T-helper 2 cell (primary cell): Measurements from ENCODE around the gene NCOA1.
"Not testable (repeated sequence)": the region's sequence is repeated elsewhere in the genome, so short reads cannot be mapped to it uniquely, and the experiment has no call there.

ENCODE experiments used
- DNase-seq, 5 experiments: peaks; one replicate each; pipeline versions ENCODE4 v3.0.0 to v3.0.0-alpha.2; 2012 to 2022

The NCOA1 gene

DNA sequence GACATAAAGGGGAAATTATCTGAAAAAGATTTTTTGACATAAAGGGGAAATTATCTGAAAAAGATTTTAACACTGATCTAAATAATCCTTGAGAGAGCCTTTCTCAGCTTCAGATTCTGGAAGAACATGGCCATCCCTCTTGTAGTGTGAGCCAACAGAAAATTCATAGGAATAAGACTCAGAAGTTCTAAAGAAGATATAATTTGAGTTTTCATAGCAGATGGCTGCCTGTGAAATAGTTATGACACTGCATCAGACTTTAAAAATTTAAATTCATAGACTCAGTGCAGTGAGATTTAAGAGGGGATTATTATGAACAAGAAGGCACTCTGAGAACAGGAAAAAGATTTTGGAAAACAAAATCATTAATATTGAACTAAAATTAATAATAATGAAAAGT, 50.6 kb downstream of the NCOA1 start:
- no peak for DNase-seq

DNA sequence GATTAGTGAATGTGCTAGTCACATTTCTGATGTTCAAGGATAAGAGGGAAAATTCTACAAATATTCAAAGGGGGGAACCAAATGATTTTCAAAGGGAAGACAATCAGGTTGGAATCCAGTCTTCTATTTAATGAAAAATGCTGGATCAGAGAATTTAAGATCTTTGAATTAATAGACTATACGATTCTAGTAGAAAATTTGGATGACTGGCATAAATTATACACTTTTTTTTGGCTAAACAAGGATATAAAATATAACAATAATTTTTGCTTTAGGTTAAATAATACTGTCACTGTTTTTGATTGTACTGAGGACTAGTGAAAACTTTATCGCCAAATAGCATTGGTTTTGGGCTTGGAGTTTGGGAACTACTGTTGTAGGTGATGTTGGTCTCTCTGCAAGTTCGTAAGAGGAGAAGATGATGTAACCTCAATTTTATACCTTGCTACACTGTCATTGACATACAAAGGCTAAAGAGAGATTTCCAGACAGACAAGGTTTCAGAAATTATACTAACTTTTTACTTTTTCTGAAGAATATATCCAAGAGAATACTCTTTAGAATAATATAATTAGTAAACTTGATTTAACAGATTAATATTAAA, 51.3 kb downstream of the NCOA1 start:
- no peak for DNase-seq

DNA sequence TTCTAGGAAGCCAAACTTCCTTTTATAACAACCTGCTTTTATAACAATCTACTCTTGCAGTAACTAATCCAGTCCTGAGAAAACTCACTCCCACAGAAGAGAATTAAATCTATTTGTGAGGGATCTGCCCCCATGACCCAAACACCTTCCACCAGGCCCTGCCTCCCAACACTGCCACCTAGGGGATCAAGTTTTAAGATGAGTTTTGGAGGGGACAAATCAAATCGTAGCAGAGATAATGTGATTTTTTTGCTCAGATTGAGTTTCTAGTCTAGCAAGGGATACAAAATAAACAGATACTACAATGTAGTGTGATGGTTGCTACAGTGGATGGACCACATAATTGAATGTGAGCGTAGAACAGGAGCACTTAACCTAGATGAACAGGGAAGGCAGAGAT, 52.2 kb downstream of the NCOA1 start:
- no peak for DNase-seq

DNA sequence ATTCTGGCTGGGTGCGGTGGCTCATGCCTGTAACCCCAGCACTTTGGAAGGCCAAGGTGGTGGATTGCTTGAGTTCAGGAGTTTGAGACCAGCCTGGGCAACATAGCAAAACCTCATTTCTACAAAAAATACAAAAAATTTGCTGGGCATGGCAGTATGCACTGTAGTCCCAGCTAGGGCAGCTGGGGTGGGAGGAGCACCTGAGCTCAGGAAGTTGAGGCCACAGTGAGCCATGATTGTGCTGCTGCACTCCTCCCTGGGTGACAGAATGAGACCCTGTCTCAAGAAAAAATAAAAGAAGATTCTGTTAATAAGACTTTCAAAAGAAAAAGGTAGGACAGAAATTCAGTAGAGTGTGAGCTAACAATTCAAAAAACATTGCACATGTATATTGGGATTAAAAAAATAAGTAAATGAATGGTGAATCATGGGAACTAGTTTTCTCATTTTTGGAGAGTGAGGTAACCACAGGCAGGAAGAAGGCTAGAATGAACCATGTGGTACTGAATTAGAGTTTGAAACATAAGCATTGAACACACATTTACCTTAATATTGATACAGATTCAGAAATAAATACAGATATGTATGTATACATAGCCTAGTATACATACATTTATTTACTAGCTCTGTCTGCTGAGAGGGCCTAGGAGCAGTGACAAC, 53.5 kb downstream of the NCOA1 start:
- DNase-seq: no peak

DNA sequence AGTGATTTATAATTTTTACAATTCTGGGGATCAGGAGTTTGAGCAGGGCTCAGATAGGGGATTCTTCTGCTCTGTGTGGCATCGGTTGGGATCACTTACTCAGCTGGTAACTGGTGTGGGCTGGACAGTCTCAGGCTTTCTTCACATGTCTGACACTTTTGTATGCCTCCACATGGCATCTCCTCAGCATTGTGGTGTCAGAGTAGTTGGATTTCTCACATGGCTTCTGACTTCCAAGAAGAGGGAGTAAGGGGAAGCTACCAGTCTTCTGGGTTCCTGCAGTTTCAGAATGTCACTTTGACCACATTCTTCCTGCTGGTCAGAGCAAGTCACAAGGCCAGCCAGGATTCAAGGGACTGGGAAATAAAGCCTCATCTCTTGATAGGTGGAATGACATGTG, 55.6 kb downstream of the NCOA1 start:
- DNase-seq: no peak

DNA sequence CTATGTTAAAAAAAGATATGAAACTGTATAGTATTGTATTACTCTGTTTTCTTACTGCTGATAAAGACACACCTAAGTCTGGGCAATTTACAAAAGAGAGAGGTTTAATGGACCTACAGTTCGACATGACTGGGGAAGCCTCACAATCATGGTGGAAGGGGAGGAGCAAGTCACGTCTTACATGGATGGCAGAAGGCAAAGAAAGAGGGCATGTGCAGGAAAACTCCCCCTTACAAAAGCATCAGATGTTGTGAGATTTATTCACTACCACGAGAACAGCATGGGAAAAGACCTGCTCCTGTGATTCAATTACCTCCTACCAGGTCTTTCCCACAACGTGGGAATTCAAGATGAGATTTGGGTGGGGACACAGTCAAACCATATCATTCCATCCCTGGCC, 57.0 kb downstream of the NCOA1 start:
- DNase-seq: no peak

DNA sequence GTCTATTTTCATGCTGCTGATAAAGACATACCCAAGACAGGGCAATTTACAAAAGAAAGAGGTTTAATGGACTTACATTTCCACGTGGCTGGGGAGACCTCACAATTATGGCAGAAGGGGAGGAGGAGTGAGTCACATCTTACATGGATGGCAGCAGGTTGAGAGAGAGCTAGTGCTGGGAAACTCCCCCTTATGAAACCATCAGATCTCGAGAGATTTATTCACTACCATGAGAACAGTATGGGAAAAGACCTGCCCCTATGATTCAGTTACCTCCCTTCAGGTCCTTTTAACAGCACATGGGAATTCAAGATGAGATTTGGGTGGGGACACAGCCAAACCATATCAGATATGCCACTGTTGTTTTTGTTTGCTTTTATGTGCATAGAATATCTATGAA, 59.2 kb downstream of the NCOA1 start:
- not testable (repeated sequence) for DNase-seq

DNA sequence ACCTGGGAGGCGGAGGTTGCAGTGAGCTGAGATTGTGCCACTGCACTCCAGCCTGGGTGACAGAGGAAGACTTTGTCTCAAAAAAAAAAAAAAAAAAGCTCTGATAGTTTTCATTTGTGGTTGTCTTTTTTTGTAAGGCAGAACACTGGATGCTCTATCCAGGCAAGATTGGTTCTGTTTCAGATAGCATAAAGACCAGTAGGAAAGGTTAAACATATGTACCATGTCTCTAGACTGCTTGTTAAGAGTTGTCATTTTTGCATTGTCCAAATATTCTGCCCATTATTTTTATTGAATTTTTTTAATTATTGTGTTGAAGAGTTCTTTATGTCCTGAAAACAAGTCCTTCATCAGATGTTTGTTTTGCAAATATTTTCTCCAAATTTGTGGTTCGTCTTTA, 60.0 kb downstream of the NCOA1 start:
- no peak for DNase-seq

DNA sequence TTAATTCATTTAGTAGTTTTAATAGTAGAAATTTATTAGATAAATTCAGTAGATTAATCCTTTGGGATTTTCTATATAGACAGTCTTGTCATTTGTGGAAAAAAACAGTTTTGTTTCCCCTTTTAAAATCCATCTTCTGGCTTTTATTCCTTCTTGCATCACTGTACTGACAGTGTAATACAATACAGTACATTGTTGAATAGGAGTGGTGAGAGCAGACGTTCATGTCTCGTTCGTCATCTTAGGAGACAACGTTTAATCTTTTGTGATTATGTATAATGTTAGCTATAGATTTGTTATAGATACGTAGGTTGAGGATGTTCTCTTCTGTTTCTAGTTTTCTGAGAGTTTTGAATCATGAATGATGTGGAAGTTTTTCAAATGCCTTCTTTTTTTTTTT, 61.8 kb downstream of the NCOA1 start:
- no peak for DNase-seq

DNA sequence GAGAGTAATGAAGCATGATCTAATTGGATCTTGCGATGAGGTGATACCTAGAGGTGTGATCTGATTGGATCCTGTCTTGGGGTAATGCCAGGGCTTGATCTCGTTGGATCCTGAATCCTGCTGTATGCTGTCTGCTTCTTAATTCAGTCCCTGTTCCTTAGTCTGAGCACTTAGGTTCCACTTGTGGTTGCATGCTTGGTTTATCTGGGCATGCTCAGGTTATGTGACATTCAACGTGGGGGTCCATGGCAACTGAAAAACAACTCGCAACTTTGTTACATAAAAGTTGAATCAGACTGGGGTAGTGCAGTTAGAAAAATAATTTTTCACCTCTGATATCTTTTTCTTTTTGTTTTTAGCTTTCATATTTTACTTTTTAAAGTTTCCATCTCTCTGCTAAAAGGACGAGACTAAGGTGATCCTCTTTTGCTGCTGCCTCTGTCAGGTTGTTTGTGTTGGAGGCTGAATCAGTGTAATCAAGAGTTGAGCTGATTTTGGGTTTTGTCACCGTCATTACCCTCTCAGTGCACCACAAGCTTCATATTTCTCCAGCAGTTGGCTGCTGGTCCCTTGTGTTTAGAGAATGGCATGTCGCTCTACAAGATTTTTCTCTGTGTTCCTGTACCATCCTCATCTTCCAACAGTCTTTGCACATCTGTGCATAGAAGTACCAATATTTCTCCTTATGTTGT, 67.9 kb downstream of the NCOA1 start:
- DNase-seq: no peak

DNA sequence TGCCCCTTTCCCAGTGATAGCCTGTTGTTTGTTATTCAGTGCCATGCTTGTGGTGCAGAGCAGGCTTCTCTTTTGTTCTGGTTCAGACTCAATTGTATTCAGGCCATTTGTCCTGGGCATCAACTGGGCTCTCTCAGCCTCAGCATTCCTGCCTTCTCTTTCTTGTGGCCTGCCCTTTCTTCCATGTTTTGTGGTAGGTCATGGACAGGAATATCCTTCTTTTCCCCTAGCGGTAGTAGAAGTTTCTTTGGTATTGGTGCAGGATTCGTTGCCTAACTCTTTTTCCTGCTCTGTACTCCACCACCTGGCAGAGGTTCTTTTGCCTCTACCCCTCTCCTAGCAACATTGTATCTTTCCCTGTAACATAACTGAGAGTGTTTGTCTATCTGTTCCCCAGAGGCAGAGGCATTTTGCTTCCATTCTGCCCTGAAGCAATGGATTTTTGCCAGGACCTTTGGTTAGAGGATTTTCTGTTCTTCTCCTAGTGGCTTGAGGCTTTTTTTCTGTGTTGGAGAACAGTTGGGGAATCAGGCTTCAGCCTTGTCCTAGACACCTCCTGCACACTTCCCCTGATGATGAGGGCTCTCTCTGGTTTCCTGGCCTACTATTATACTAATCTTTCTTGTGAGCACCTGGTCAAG, 68.5 kb downstream of the NCOA1 start:
- no peak for DNase-seq

DNA sequence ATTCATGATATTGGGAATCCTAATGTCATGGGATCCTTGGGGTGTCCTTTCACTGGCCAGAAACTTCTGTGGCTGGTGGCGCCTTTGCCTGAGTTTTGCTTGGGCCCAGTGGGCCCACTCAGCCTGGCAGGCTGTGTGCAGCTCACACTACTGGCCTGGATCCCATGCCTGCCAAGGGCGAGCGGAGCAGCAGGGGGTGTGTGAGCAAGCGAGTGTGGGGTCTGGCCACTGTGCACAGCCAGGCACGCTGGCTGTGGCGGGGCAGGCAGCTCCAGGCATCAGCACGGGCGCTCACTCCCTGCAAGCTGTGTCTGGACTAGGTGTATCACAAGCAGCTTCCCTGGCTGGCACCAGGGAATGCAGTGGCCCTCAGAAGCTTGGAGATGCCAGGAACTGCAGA, 74.5 kb downstream of the NCOA1 start:
- DNase-seq: no peak

DNA sequence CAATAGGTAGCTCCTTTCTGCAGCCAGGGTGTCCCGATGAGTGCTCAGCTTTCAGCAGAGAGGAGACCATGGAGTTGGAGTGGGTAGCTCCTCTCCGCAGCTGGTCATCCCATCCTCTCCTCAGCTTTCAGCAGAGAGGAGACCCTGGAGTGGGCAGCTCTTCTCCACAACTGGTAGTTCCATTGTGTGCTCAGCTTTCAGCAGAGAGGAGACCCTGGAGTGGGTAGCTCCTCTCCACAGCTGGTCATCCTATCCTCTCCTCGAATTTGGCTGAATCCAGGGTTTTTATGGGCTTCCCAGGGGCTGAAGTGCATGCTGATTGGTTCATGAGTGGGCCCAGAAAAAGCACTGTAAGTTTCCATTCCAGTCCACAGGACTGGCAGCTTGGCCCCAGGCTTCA, 75.2 kb downstream of the NCOA1 start:
- DNase-seq: no peak

DNA sequence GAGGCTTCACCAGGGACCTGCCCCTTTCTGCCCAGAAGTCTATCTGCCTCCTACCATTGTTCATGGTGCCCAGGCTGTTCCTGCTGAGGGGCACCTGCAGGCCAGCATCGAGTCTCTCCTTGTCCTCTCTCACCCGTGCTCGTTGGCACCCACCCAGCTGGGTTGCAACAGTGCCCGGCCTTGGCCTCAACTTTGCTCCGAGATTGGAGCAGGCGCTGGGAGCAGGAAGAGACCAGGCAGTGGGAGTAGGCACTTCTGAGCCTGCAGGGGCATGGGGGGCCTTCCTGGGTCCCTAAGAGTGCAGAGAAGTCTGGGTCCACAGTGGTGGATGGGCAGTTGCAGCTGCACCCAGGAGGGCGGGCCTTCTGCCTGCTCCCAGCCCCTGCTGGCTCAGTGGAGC, 75.6 kb downstream of the NCOA1 start:
- DNase-seq: no peak

DNA sequence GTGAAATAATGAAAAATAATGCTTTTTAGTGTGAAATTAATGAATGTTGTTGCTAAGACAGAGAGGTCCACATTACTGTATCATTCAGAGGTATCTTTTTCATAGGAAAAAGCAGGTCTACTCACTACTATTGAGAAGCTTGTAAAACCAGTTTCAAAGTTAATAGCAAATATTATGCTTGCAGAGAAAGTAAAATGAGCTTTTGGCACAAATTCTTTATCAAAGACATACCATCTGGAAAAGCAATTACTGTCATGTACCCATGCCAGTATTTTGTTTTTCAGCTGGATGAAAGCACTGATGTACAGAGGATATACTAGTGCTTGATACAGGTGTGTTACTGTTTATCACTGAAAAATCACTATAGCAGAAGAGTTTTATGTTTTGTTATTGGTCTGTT, 77.5 kb downstream of the NCOA1 start:
- DNase-seq: no peak

DNA sequence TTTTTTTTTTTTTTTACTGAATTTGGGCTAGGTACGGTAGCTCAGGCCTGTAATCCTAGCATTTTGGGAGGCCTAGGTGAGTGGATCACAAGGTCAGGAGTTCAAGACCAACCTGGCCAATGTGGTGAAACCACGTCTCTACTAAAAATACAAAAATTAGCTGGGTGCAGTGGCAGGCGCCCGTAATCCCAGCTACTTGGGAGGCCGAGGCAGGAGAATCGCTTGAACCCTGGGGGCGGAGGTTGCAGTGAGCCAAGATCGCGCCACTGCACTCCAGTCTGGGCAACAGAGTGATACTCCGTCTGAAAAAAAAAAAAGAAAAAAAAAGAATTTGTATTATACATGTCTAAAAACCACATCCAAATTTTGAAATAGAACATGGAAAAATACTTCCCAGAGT, 78.5 kb downstream of the NCOA1 start:
- not testable (repeated sequence) for DNase-seq

DNA sequence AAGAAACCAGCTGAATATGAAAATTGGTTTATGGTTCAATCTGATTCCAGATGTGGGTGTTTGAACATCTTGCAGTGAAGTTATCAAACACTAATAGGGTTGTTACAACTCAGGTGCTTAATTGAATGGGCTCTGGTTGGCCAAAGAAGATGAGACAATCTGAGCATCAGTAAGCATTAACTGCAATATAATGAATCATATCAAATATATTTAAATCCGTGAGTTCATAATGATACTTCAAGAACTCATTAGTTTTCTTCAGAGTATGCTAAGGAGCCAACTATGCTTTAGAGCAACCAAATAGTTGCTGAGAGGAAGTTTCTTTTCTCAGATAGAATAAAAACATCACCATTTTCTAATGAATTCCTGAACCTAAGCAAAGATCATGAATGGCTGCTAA, 79.2 kb downstream of the NCOA1 start:
- no peak for DNase-seq

DNA sequence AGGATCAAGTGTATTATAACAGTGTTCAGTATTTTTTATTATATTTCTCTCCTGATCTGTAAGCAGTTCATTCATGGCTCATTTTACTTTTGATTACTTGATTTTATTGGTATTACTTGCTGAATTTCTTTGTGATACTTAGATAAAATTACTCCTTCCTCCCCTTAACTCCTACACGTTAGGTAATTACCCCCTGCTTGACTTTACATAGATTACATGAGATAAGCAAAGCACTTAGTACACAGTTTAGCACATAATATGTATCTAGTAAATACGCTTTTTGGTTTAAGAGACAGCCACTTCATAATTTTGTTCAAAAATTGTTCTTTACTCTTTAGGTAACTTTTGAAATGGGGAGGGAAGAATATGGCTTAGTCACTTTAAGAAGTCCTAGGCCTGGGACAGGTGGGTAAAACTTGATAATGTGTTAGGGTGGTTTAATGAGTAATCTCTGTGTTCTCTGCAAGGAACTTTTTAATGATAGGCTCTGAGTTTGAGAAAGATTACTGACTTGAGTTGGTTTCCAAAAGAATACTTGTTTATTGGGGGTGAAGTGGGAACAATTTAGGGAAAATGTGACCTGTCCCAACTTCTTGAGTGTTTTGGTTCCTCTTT, 80.9 kb downstream of the NCOA1 start:
- DNase-seq: peak in 1 of 5 experiments; percentile 16

DNA sequence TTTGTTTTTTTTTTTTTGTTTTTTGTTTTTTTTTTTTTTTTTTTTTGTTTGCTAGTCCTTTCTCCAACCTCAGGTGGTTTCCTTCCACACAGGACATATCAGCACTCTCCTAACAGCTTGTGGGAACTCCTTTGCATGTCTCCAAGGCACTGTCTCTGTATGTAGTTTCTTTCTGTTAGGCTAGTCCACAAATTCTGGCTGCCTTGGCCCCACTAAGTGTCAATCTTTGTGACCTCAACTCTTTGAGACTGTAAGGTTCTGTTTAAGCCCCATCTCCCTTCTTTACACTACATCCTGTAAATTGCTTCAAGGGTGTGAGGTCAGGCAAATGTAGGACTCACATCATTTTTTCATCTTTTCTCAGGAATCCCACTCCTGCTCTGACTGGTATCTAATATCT, 85.1 kb downstream of the NCOA1 start:
- peak in 1 of 5 experiments; percentile 49 for DNase-seq

DNA sequence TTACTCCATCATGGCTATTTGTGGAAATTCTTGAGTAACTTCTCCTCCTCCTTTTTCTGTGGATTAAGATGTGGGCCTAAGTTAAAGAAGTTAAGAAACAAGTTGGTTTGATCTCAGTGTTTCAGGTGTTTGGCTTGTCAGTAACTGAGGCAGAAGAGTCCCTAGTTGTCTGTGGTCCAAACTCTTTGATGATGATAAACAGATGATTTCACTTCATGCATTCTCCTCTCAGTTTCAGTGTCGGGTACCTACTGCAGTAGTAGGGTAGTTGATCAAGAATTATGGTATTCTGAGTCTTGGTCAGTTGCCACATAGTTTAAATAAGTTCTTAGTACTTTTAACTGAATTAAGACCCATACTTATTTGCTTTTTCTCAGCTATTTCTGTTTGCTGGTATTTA, 85.6 kb downstream of the NCOA1 start:
- peak in 1 of 5 experiments; percentile 61 for DNase-seq

DNA sequence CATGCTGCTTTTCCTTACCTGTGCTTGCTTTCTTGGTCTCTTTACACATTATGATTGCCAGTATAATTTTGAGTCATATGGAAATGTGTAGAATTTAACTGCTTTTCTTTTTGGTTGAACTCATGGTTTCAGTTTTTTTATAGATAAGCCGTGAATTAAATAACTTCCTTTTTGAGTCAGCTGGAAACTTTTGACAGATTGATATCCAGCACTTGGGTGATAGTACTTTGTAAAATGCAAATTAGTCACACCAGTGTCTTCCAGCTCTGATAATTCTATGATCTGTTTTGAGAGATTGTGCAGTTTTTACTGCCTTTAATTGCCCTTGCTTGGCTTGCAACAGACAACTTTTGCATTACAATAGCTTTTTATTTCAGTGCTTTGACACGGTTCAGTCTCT, 86.4 kb downstream of the NCOA1 start:
- DNase-seq: peak in 1 of 5 experiments; percentile 89

DNA sequence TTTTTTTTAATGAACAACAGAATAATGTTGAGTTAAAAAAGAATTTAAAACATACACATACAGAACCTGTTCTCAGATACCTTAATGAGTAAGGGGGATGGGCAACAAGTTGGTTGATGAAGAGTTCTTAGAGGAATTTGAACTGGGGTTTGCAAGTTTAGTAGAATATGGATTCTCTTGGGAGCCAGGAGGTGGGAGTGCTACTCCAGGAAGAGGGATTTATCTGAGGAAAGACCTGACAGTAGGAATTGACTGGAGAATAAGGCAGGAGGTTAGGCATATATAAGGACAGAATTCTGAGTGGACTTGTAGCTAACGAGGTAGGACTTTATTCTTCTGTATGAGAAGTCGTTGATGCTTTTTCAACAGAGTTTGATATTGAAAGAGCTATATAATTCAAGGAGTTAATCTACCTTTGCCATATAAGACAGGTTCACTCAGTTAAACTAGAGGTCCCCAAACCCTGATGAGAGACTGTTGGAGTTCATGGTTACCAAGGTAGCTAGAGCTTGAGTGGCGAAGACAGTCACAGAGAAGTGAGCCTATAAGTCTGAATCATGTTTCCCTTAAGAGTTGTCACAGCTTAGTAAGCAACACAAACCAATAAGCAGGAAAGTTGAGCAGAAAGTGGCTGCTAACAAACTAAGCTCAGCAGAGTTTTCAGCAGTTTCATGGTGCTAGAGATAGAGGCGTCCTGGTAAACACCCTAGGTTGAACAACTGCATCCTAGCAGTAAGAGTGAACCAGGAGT, 88.2 kb downstream of the NCOA1 start:
- DNase-seq: peak in 1 of 5 experiments; percentile 42

DNA sequence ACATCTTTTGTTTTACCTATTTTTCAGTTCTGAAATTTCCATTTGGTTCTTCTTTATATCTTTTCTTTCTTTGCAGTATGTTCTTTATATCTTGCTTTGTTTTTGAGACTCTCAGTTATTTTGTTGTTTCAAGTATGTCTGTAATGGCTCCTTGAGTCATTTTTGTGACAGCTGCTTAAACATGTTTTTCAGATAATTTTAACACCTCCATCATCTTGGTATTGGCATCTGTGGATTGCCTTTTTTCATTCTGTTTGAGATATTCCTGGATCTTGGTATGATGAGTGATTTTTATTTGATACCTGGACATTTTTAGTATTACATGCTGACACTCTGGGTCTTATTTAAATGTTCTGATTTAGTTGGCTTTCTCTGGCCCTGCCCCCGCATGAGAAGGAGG, 89.5 kb downstream of the NCOA1 start:
- DNase-seq: no peak
